GM21825 (cell line): Measurements from ENCODE around the gene MSLN.
"Not testable (repeated sequence)": the region's sequence is repeated elsewhere in the genome, so short reads cannot be mapped to it uniquely, and the experiment has no call there.

Experiments used
- ATAC-seq: cut with Tn5 transposase; IDR thresholded peaks from one replicate; pipeline ENCODE4 v1.9.1; 2021; ENCODE audit warnings: mild to moderate bottlenecking, moderate library complexity; ENCODE audit not compliant: unreplicated experiment

MSLN gene

GRCh38 chr16:772959-773358, 12.4 kb downstream of the MSLN start:
- no peak for ATAC-seq

- no peak for ATAC-seq
These were observed 13.8 kb downstream of the MSLN start for GRCh38 chr16:774086-775001.

DNA sequence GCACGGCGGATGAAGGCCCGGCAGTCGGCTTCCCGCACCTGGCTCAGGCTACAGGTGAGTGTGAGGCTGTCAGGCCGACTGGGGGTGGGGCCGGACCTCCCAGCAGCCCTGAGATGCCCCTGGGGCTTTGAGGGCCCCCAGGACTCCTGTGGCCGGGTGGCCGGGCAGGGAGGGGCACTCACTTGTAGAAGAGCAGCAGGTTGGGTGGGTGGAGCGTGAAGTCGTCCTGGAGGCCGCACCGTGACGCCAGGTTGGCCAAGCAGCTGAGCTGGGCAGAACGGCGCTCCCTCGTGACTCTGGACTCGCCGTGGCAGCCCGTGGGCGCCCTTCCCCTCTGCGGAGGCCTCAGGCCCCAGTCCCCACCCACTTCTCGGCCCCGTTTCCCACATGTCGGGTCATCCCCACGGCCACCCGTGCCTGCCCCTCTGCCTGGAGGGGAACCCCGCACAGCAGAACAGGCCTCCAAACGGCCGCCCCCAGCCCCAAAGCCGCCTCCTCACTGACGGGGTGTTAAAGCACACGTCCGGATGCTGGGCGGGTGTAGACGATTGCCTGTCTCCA, 14.8 kb downstream of the MSLN start:
- no peak for ATAC-seq

DNA sequence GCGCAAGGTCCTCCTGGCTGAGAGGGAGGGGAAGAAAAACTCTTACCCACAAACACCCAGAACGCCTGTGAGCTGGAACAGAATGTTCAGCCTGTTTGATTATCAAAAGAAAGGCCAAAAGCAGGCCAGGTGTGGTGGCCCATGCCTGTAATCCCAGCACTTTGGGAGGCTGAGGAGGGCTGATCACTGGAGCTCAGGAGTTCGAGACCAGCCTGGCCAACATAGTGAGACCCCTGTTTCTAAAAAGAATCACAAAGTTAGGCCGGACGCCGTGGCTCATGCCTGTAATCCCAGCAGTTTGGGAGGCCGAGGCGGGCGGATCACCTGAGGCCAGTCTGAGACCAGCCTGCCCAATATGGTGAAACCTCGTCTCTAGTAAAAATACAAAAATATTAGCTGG, 15.8 kb downstream of the MSLN start:
- ATAC-seq = not testable (repeated sequence)

DNA sequence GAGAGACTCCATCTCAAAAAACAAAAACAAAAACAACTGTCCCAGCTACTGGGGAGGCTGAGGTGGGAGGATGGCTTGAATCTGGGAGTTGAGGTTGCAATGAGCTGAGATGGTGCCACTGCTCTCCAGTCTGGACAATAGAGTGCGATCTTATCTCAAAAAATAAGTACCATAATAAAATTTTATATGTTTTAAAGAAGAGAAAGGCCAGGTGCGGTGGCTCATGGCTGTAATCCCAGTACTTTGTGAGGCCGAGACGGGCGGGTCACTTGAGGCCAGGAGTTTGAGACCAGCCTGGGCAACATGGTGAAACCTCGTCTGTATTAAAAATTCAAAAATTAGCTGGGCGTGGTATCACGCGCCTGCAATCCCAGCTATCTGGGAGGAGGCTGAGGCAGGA, 16.3 kb downstream of the MSLN start:
- no peak for ATAC-seq

DNA sequence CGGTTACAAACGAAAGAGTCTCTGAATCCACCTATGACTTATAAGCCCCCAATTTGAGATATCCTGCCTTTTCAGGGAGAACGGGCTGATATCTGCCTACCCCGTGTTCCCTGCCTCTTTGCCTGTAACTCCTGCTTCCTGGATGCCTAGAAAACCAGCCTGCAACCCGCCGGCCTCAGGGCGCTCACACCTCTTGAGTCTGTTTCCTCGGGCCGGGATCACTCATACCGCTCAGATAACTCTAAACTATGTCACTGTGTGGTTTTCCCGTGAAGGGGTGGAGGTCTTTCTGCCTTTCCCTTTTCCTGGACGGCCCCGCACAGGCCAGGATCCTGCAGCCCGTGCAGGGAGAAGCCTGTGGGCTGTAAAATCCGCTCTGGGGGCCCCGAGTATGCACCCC, 17.3 kb downstream of the MSLN start:
- ATAC-seq = no peak

DNA sequence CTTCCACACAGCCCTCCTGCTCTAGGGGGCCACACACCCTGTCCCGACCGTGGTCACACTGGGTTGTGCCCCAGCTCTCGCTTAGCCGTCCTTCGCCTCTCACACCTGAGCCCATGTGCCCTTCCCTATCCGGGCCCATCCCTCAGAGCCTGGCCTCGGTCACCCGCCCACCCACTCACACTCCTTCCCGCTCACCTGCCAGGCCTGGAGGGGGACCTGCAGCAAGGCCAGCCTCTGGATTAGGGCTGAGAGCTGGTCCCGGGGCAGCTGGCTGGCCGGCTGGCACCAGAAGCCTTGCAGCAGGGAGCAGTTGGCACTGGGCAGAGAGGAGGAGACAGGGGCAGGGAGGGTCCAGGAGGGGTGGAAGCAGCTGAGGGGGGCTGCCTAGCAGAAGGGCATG, 17.9 kb downstream of the MSLN start:
- ATAC-seq = no peak

DNA sequence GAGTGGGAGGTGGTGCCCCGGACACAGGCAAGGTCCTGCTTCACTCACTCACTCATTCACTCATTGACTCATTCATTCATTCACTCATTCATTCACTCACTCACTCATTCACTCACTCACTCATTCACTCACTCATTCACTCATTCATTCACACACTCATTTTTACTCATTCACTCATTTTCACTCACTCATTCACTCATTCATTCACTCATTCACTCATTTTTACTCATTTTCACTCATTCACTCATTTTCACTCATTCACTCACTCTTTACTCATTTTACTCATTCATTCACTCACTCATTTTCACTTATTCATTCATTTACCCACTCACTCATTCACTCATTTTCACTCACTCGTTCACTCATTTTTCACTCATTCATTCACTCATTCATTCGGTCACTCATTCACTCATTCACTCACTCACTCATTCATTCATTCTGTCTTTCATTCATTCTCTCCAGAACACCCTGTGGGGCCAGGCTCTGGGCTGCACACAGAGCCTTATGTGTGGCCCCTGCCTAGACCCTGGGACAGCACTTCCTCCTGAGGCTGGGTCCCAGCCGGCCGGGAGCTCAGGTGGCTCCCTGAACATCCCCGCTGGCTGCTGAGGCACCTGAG, 18.5 kb downstream of the MSLN start:
- ATAC-seq = no peak

DNA sequence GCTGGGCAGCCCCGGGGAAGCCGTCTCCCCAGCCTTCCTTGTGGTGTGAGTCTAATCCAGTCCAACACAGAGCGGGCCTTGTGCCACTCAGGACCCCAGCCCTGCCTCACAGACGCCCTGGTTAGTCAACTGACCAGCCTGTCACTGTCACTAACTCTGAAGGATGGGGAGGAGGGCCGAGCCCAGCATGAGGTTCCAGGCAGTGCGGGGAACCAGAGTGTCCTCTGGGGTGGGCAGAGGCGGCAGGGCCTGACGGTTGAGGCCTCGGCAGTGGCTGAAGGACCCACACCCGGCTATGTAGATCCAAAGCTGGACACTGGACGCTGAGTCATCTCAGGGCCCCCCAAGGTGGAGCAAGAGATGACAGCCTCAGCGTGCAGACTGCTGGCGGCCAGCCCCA, 19.0 kb downstream of the MSLN start:
- ATAC-seq = no peak

DNA sequence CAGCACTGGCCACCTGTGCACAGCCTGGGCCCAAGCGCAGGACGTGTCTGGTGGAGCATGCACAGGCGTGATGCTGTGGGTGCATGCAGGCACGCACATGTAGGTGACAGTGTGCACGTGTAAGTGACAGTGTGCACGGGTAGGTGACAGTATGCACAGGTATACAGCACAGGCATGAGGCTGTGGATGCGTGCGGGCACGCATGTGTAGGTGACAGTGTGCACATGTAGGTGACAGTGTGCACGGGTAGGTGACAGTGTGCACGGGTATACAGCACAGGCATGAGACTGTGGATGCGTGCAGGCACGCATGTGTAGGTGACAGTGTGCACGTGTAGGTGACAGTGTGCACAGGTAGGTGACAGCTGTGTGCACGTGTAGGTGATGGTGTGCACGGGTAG, 19.8 kb downstream of the MSLN start:
- ATAC-seq = no peak

GRCh38 chr16:781346-782010, 20.9 kb downstream of the MSLN start:
- ATAC-seq = no peak

DNA sequence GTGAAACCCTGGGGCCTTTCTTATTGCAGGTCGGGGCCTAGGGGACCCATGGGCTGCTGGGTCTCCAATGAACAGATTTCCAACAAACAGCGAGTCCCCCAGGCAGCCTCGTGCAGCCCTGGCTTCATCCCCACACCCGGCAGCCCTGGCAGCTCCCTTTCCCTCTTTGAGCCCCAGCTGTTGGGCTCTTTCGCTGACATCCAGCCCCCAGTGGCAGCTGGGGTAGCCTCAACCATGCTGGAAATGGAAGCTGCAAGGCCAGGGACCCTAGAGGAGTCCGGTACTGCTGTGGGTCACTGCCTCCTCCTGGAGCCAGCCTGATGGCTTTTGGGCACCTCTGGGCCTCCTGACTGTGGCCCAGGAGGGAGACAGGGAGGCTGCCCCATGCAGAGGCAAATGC, 21.7 kb downstream of the MSLN start:
- ATAC-seq = no peak

DNA sequence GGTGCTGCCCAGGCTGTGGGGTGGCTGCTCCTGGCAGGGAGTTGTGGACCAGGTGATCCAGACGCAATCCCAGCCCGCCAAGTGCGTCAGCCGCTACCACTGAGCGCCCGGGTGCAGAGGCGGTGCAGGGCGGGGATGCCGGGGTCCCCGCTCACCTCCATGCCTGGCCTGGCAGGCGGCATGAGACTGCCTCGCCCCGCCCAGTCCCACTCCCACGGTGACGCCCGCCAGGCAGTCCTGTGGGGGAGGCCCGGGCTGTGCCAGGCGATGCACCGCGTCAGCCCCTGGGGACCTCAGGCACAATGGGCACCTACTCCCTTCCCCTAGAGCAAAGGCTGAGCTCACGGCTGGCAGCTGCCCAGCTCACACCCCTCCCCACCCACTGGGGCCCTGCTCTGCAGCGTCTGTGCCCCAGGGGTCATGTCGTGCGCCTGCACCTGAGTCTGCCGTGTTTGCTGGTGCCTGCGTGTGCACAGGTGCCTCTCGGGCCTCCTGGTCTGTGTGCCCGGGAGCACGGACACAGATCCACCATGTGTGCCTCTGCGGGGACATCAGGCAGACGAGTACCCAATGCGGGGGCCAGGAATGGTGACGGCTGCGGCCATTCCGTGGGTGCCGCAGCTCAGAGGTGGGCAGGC, 22.4 kb downstream of the MSLN start:
- ATAC-seq = no peak

GRCh38 chr16:783404-784161, 23.0 kb downstream of the MSLN start:
- ATAC-seq = no peak

- no peak for ATAC-seq
These were observed 23.9 kb downstream of the MSLN start for GRCh38 chr16:784431-784830.

DNA sequence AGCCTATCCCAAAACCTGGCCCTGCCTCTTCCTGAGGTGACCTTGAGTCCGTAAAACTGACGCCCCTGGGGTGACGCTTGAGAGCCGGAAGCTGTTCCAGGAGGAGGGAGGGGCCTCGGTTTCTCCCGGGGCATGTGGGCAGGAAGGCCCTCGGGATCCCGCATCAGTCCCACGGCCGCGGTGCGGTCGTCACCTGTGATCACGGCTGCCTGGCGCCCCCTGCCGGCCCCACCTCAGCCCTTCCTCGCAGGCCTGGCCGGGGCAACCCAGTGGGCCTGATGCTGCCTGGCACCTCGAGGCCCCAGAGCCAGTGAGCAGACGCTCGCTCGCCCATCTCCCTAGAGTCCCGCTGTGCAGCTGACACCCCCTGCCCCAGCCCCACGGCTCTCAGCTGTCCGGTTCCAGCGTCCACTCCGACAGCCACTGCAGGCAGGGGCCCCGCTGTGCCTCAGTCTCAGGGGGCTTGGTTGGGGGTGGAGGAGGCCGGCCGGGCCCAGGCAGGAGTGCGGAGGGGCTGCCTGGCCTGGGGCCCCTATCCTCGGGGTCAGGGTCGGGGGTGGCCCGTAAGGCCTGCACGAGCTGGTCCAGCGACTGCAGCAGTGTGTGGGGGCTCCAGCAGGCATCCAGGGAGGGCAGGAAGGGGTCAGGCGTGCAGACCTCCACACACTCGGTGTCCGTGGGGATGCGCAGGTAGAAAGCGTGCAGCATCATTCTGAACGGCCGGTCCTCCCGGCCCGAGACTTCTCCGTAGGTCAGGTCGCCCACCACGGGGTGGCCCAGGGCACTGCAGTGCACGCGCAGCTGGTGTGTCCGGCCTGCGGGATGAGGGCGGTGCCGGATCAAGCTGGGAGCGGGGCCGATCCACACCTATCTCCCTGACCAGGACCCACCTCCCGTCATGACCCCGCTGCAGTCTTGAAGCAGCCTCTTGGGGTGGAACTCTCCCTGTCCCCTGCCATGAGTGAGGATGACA, 25.3 kb downstream of the MSLN start:
- ATAC-seq = no peak

DNA sequence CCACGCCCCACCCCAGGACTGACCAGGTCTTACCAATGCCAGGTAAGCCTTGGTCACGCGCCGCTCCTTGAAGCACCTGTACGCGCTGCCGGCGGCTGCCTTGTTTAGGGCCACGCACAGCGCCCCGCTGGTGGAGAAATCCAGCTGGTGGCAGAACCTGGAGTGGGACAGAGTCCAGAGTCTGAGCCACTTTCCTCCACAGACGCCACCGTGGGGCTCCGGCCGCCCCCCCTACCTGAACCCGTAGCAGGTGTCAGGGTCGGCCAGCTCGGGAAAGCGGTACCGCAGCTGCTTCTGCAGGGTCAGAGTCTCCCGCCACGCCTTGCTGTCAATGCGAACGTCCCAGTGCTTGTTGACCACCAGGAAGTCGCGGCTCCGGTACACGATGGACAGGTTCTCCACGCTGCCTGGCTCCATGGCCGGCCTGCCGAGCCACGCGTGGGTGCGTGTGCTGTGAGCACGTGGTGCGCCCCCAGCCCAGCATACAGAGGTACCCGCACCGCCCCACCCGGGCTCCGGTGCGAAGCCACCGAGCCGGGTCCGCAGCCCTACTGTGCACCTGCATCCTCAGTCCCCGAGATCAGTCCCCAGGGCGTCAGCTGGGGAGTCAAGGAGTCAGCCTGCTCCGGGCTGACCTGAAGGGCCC, 26.9 kb downstream of the MSLN start:
- ATAC-seq = no peak

- ATAC-seq = peak; percentile 20
These were observed 27.5 kb downstream of the MSLN start, which contains the start of gene RPUSD1 for GRCh38 chr16:787978-788398. TSS of gene RPUSD1 (minus strand) at chr16:788381. CDS start at chr16:787737, 644 bp downstream.
